PC-3 (cell line): ENCODE measurements around the gene SIGLEC6. TPM values are rescaled to one million over a fixed set of nuclear protein-coding genes. Genes with fewer than 3 reads are reported as not detected.

ENCODE experiments used
- ATAC-seq: fragments of 200-7000 bp; cut with Tn5 transposase; 2 replicates; pipeline ENCODE4 v1.9.1; 2020; ENCODE audit warnings: mild to moderate bottlenecking, moderate library complexity
- BruUV-seq: library from RNA; stranded (reverse); fragments of 400-500 nt; replicated peaks from 2 replicates; lab custom pipeline; 2021; lab: Mats Ljungman, UMichigan
- CTCF ChIA-PET: fragments of 300-600 bp; sonication (Branson Sonifier 250); formaldehyde crosslinking; loops from one replicate; lab custom pipeline; 2022; ENCODE audit warnings: antibody characterized with exemption; lab: Charles Lee
- POLR2A ChIA-PET: fragments of 300-600 bp; sonication (Branson Sonifier 250); formaldehyde crosslinking; loops from one replicate; lab custom pipeline; 2022; ENCODE audit warnings: antibody characterized with exemption; ENCODE audit not compliant: unreplicated experiment; lab: Charles Lee
- DNase-seq: peaks from one replicate; pipeline ENCODE4 v3.0.0-alpha.2; 2015
- H2AFZ ChIP-seq: fragments of 300-600 bp; sonication (generic); 2 replicates; pipeline ENCODE4 v1.6.0; 2016; ENCODE audit warnings: antibody characterized with exemption, low read length
- H3F3A ChIP-seq: fragments of 300-600 bp; sonication (generic); one replicate; pipeline ENCODE4 v1.6.0; 2017; ENCODE audit warnings: antibody characterized with exemption, low read length, control low read depth, mild to moderate bottlenecking; ENCODE audit not compliant: unreplicated experiment
- H3K27ac ChIP-seq: fragments of 300-600 bp; sonication (generic); 2 replicates; pipeline ENCODE4 v1.5.1; 2016; ENCODE audit warnings: mild to moderate bottlenecking, low read length
- H3K27me3 ChIP-seq: fragments of 300-600 bp; sonication (generic); 2 replicates; pipeline ENCODE4 v1.6.1; 2016; ENCODE audit warnings: low read length, mixed read lengths
- H3K36me3 ChIP-seq: fragments of 300-600 bp; sonication (generic); 2 replicates; pipeline ENCODE4 v1.6.1; 2016; ENCODE audit warnings: low read depth, mixed run types, low read length, mixed read lengths
- H3K4me1 ChIP-seq: fragments of 300-600 bp; sonication (generic); 2 replicates; pipeline ENCODE4 v1.5.1; 2016; ENCODE audit warnings: low read length; ENCODE audit not compliant: insufficient read depth
- H3K4me2 ChIP-seq: fragments of 300-600 bp; sonication (generic); 2 replicates; pipeline ENCODE4 v1.6.0; 2016; ENCODE audit warnings: low read length
- H3K4me3 ChIP-seq: fragments of 300-600 bp; sonication (generic); 2 replicates; pipeline ENCODE4 v1.5.1; 2016; ENCODE audit warnings: mild to moderate bottlenecking, low read length, mixed read lengths
- H3K79me2 ChIP-seq: fragments of 300-600 bp; sonication (generic); 2 replicates; pipeline ENCODE4 v1.6.1; 2017; ENCODE audit warnings: low read length, mixed read lengths
- H3K9ac ChIP-seq: fragments of 300-600 bp; sonication (generic); 2 replicates; pipeline ENCODE4 v1.6.0; 2016; ENCODE audit warnings: mild to moderate bottlenecking, low read length
- H3K9me2 ChIP-seq: fragments of 300-600 bp; sonication (generic); replicated peaks from 2 replicates; pipeline ENCODE4 v1.6.1; 2016; ENCODE audit warnings: mixed run types, low read length, mixed read lengths
- H3K9me3 ChIP-seq: fragments of 300-600 bp; sonication (generic); 2 replicates; pipeline ENCODE4 v1.6.1; 2016; ENCODE audit warnings: low read length, mixed read lengths
- H4K20me1 ChIP-seq: fragments of 300-600 bp; sonication (generic); 2 replicates; pipeline ENCODE4 v1.6.1; 2016; ENCODE audit warnings: low read length, mixed read lengths
- EZH2 ChIP-seq: fragments of 300-600 bp; sonication (generic); IDR thresholded peaks from one replicate; pipeline ENCODE4 v1.6.1; 2017; ENCODE audit warnings: antibody characterized with exemption, mild to moderate bottlenecking, low read length; ENCODE audit not compliant: unreplicated experiment
- EZH2phosphoT487 ChIP-seq: fragments of 300-600 bp; sonication (generic); IDR thresholded peaks from 2 replicates; pipeline ENCODE4 v1.6.1; 2018; ENCODE audit warnings: mild to moderate bottlenecking, antibody characterized with exemption, low read length, borderline replicate concordance
- intact Hi-C: fragments of 100-400 bp; cut with micrococcal nuclease; formaldehyde crosslinking; loops from 2 replicates; pipeline ENCODE4 v1.9.0; 2023
- total RNA-seq: library from RNA; depleted of rRNA; stranded (reverse); fragments of >200 nt; gene quantifications from 2 replicates; pipeline ENCODE4 v1.2.3, GENCODE V29; 2014
- TF ChIP-seq, protein P1 (sequence below): fragments of 300-600 bp; sonication (generic); conservative IDR thresholded peaks from 2 replicates; pipeline ENCODE4 v1.5.1; 2017; ENCODE audit warnings: antibody characterized with exemption, low read depth, mild to moderate bottlenecking, low read length

The SIGLEC6 gene
- total RNA-seq, 1 experiment from 2014 or later: not detected

DNA sequence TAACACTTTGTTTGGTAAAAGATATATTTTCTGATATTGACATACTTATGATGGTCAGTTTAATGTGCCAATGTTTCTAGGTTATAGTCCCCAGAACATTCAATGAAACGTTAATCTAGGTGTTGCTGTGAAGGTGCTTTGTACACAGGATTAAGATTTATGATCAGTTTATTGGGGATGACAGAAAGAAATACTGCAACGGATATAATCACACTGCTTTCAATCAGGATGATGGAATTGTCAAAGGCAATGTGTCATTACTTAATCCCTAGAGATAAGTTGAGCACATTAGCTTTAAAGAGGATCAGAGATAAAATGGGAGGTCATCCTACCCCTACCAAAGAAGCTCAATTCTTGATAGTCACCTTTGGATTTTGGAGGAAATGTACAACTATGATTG is 17.5 kb downstream of the SIGLEC6 start:
- DNase-seq: no peak
- H3K79me2 ChIP-seq: no peaks in the 10 kb centered on the region
- 0 out of 2 replicates have a peak, but pooled peaks cover 3% of the 10 kb centered on the region for H3K9me3 ChIP-seq
- no peaks in the 10 kb centered on the region for H3K4me1 ChIP-seq
- H3K9me2 ChIP-seq: no peaks in the 10 kb centered on the region
- TF ChIP-seq EZH2 (no peak), EZH2phosphoT487 (no peak)
- TF ChIP-seq, protein P1, sequence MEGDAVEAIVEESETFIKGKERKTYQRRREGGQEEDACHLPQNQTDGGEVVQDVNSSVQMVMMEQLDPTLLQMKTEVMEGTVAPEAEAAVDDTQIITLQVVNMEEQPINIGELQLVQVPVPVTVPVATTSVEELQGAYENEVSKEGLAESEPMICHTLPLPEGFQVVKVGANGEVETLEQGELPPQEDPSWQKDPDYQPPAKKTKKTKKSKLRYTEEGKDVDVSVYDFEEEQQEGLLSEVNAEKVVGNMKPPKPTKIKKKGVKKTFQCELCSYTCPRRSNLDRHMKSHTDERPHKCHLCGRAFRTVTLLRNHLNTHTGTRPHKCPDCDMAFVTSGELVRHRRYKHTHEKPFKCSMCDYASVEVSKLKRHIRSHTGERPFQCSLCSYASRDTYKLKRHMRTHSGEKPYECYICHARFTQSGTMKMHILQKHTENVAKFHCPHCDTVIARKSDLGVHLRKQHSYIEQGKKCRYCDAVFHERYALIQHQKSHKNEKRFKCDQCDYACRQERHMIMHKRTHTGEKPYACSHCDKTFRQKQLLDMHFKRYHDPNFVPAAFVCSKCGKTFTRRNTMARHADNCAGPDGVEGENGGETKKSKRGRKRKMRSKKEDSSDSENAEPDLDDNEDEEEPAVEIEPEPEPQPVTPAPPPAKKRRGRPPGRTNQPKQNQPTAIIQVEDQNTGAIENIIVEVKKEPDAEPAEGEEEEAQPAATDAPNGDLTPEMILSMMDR: no peak
- H3F3A ChIP-seq: no peaks in the 10 kb centered on the region
- ATAC-seq: no peak
- intact Hi-C loops: loop anchor here (10.0 kb wide), 1 partner anchor 79 kb away; no protein-coding TSS in a partner anchor
- H3K9ac ChIP-seq: no peak overlapping the region
- ChIA-PET POLR2A (no interaction called here), CTCF (no interaction called here)
- H2AFZ ChIP-seq: no peak overlapping the region
- H3K4me3 ChIP-seq: no peak overlapping the region
- peaks cover 38% of the 10 kb centered on the region; the same call in 1 of the 2 replicates for H3K27me3 ChIP-seq
- no peak overlapping the region for H3K27ac ChIP-seq
- no peaks in the 10 kb centered on the region for H4K20me1 ChIP-seq
- H3K4me2 ChIP-seq: no peak overlapping the region
- H3K36me3 ChIP-seq: no peaks in the 10 kb centered on the region
- BruUV-seq: no TSS peak

DNA sequence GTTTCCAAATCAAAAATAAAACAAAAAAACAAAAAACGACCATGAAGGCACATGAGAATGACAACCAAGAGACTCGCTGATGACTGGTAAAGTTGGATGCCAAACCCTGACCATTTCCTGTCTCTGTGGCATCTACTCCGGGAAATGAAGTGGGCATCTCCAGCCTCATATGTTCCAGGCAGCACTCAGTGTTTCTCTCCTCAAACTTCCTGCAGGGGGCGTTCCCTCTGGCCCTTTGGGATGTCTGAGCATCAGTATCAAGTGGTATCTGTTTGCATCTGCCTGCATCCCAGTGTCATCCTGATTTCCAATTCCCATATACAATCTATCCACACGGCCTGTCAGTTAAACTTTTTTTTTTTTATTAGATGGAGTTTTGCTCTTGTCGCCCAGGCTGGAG is 20.1 kb downstream of the SIGLEC6 start:
- Histone ChIP-seq H3K36me3 (no peaks in the 10 kb centered on the region), H3K27me3 (peaks cover 47% of the 10 kb centered on the region), H3K4me3 (no peak overlapping the region), H3K9me3 (no peaks in the 10 kb centered on the region), H4K20me1 (no peaks in the 10 kb centered on the region), H3K4me1 (no peaks in the 10 kb centered on the region), H2AFZ (no peak overlapping the region), H3K79me2 (no peaks in the 10 kb centered on the region), H3K4me2 (no peak overlapping the region), H3F3A (no peaks in the 10 kb centered on the region), H3K27ac (no peak overlapping the region), H3K9ac (no peak overlapping the region), H3K9me2 (no peaks in the 10 kb centered on the region)
- DNase-seq: peak; percentile 28
- ChIA-PET POLR2A (no interaction called here), CTCF (interaction anchor here (0.6 kb wide), 1 partner anchor 192 kb away, joined by 3 read pairs; no protein-coding TSS in a partner anchor)
- no TSS peak for BruUV-seq
- ATAC-seq: no peak
- intact Hi-C loops: loop anchor here (10.0 kb wide), 1 partner anchor 77 kb away; no protein-coding TSS in a partner anchor
- no peak for TF ChIP-seq EZH2
- TF ChIP-seq, protein P1: peak; percentile 48

DNA sequence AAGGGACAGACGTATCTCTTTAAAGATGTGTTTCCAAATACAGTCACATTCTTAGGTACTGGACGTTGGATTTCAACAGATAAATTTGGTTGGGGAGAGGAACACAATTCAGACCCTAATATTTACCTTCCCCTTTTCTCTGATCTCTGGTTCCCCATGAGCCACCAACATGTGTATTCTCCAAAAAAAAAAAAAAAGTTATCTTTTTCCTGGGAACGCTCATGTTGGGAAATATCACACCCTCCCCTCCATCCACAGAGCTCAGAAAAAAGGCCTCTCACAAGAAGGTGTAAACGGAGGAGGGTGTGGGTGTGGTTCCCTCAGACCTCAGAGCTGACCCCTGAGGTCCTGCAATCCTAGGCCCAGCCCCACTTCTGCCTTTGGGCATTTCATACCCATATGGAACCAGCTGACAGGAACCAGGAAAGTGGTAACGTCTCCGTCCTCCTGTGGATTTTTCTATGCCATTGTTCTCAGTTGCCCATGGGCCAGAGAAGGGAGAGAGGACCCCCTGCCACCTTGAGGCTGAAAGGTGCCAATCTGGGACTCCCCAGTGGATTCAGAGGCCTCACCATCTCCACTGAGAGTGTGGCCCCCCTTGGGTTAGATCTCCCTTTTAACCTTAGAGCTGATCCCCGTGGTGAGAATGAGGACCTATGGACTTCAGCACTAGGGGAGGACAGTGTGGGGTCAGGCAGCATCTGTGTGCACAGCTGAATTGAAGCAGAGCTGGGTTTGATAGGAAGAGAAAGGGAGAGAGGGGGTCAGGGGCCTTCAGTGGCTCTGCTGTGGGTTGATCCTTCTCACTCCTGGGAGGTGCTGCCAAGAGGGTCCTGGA is 21.4 kb downstream of the SIGLEC6 start:
- Histone ChIP-seq H3K9me3 (no peaks in the 10 kb centered on the region), H3K4me2 (no peak overlapping the region), H3K79me2 (no peaks in the 10 kb centered on the region), H3K9me2 (no peaks in the 10 kb centered on the region), H4K20me1 (no peaks in the 10 kb centered on the region), H3F3A (no peaks in the 10 kb centered on the region), H3K27me3 (peaks cover 47% of the 10 kb centered on the region), H3K4me3 (no peak overlapping the region), H3K9ac (no peak overlapping the region), H2AFZ (no peak overlapping the region), H3K4me1 (no peaks in the 10 kb centered on the region), H3K36me3 (no peaks in the 10 kb centered on the region), H3K27ac (no peak overlapping the region)
- no peak for ATAC-seq
- CTCF ChIA-PET: interaction anchor here (0.7 kb wide), 1 partner anchor 629 kb away, joined by 9 read pairs; no protein-coding TSS in a partner anchor
- no peak for DNase-seq
- BruUV-seq: no TSS peak
- TF ChIP-seq, protein P1: no peak
- TF ChIP-seq EZH2 (no peak), EZH2phosphoT487 (no peak)
- POLR2A ChIA-PET: interaction anchor here (0.5 kb wide), 1 partner anchor 311 kb away, joined by 3 read pairs; no protein-coding TSS in a partner anchor
- intact Hi-C loops: loop anchor here (10.0 kb wide), 1 partner anchor 75 kb away; no protein-coding TSS in a partner anchor
